GM21529 (cell line): ENCODE results near the gene COQ8B.
"Not testable (repeated sequence)": the region's sequence is repeated elsewhere in the genome, so short reads cannot be mapped to it uniquely, and the experiment has no call there.

Experiments
- ATAC-seq: cut with Tn5 transposase; IDR thresholded peaks from one replicate; pipeline ENCODE4 v1.9.1; 2021; ENCODE audit not compliant: unreplicated experiment

COQ8B gene

GRCh38 chr19:40672573-40673299, 44.0 kb downstream of the COQ8B start:
- ATAC-seq, result no peak

- ATAC-seq, result no peak
Measured at GRCh38 chr19:40672038-40672437, 44.6 kb downstream of the COQ8B start.

- no peak for ATAC-seq
Measured at GRCh38 chr19:40671404-40671803, 45.3 kb downstream of the COQ8B start.

GRCh38 chr19:40668991-40669614, 47.6 kb downstream of the COQ8B start:
- ATAC-seq, result no peak

GRCh38 chr19:40667602-40668001, 49.1 kb downstream of the COQ8B start:
- no peak for ATAC-seq

- ATAC-seq, result no peak
Measured at GRCh38 chr19:40666803-40667438, 49.8 kb downstream of the COQ8B start.

GRCh38 chr19:40663695-40664692, 52.7 kb downstream of the COQ8B start:
- no peak for ATAC-seq

GRCh38 chr19:40662925-40663694, 53.6 kb downstream of the COQ8B start:
- peak; percentile 82 for ATAC-seq

- ATAC-seq, result no peak
Measured at GRCh38 chr19:40661616-40662015, 55.1 kb downstream of the COQ8B start.

- no peak for ATAC-seq
Measured at GRCh38 chr19:40659566-40659965, 57.1 kb downstream of the COQ8B start.

GRCh38 chr19:40659116-40659515, 57.6 kb downstream of the COQ8B start:
- ATAC-seq, result no peak

- ATAC-seq, result no peak
Measured at GRCh38 chr19:40658031-40658430, 58.7 kb downstream of the COQ8B start.

GRCh38 chr19:40655684-40656083, 61.0 kb downstream of the COQ8B start:
- ATAC-seq, result not testable (repeated sequence)

- not testable (repeated sequence) for ATAC-seq
Measured at GRCh38 chr19:40652303-40652702, 64.4 kb downstream of the COQ8B start.

- ATAC-seq, result no peak
Measured at GRCh38 chr19:40650749-40651305, 65.9 kb downstream of the COQ8B start.

- not testable (repeated sequence) for ATAC-seq
Measured at GRCh38 chr19:40649903-40650675, 66.6 kb downstream of the COQ8B start.

- no peak for ATAC-seq
Measured at GRCh38 chr19:40646743-40647254, 69.9 kb downstream of the COQ8B start.

- no peak for ATAC-seq
Measured at GRCh38 chr19:40642757-40643305, 73.9 kb downstream of the COQ8B start.
